Heart right ventricle (tissue), 16 donors: ENCODE results near the gene ZSWIM7. TPM values are rescaled to one million over a fixed set of nuclear protein-coding genes. Genes with fewer than 3 reads are reported as not detected.

Source experiments
- ATAC-seq, 8 donors: fragments of 200-7000 bp; cut with Tn5 transposase; one replicate each; pipeline ENCODE4 v1.9.1; 2020; ENCODE audit warnings: mild to moderate bottlenecking in 8 of 8, moderate library complexity in 8 of 8, moderate number of reproducible peaks in 1 of 8
- DNase-seq, 2 donors: peaks; one replicate each; pipeline ENCODE4 v3.0.0-alpha.2; 2020
- H3K27ac ChIP-seq, 10 donors: fragments of 200-600 bp; sonication (generic) in 2 of 10; one replicate each; pipeline versions ENCODE4 v1.5.0 to v1.8.0; 2020 to 2022; ENCODE audit warnings: mild to moderate bottlenecking in 3 of 10
- H3K27me3 ChIP-seq, 7 donors: fragments of 200-600 bp; one replicate each; pipeline ENCODE4 v1.8.0; 2021 to 2022; ENCODE audit warnings: mild to moderate bottlenecking in 2 of 7
- H3K36me3 ChIP-seq, 9 donors: fragments of 200-600 bp; sonication (generic) in 1 of 9; one replicate each; pipeline versions ENCODE4 v1.5.0 to v1.8.0; 2020 to 2022; ENCODE audit warnings: mild to moderate bottlenecking in 2 of 9
- H3K4me1 ChIP-seq, 9 donors: fragments of 200-600 bp; sonication (generic) in 1 of 9; one replicate each; pipeline versions ENCODE4 v1.5.0 to v1.8.0; 2020 to 2022; ENCODE audit warnings: mild to moderate bottlenecking in 4 of 9
- H3K4me3 ChIP-seq, 10 donors: fragments of 200-600 bp; sonication (generic) in 2 of 10; one replicate each; pipeline versions ENCODE4 v1.5.0 to v1.8.0; 2020 to 2022; ENCODE audit warnings: mild to moderate bottlenecking in 7 of 10, moderate library complexity in 2 of 10
- H3K9me3 ChIP-seq, 11 donors: fragments of 200-600 bp in 10 of 11; sonication (generic) in 2 of 11; one replicate each; pipeline versions ENCODE4 v1.5.0 to v1.8.0; 2013 to 2022; ENCODE audit warnings: mild to moderate bottlenecking in 2 of 11, control low read depth in 1 of 11, moderate library complexity in 1 of 11
- WGBS, 2 donors: extraction: QIAGEN DNeasy Blood & Tissue Kit; methylation state at CpG; one replicate each; pipeline ENCODE4 v1.1.7; 2013; ENCODE audit warnings: inconsistent platforms in 1 of 2; 5-methylcytosine and 5-hydroxymethylcytosine counted together
- intact Hi-C, 10 donors: fragments of 100-400 bp; cut with DNase I; formaldehyde crosslinking; loops; one replicate each; pipeline versions ENCODE4 v1.11.1 to v1.14.2; 2022
- polyA plus RNA-seq, 2 donors: library from polyadenylated mRNA; stranded (reverse); fragments of 200-250 nt; gene quantifications; one replicate each; pipeline ENCODE4 v1.2.3, GENCODE V29; 2013
- total RNA-seq, 10 donors: library from RNA; stranded (reverse); fragmentation: NEBNext Ultra II Directional in 3 of 10; extraction: Animal tissue kit (Norgen Biotek cat#: 25700) in 3 of 10; gene quantifications; one replicate each; pipeline versions ENCODE4 v1.2.1 to v1.2.4, GENCODE V29; 2021 to 2023
- TF ChIP-seq, protein P1 (sequence below), 9 donors: fragments of 200-600 bp; sonication (generic) in 2 of 9; IDR thresholded peaks; one replicate each; pipeline versions ENCODE4 v1.5.0 to v1.8.0; 2021 to 2022; ENCODE audit warnings: antibody characterized with exemption in 9 of 9, mild to moderate bottlenecking in 5 of 9, moderate library complexity in 1 of 9
- donor health status: Arrhythmogenic right ventricular cardiomyopathy.
- donor health status: ischemic (EF 13 %, LVEDD 7.1; RV severe dilation, severe dysfunction).
- donor health status: healthy with polysubstance abuse.
- donor health status: DM: no; HTN: yes; CAD: no.
- donor health status: DM: no; HTN: no; CAD: no.
- donor health status: ischemic (EF 25% LVEDD 6.9; RV normal size, moderate dysfunction).
- donor health status: ischemic (EF 25% LVEDD 5.7; RV mildly dilated, moderate dysfunction).
- donor health status: healthy.
- donor health status: DM: yes; HTN: yes; CAD: no.
- donor health status: Ischemic cardiomyopathy.
- donor health status: ischemic (EF 35%, LVEDD 5.7; RV mildly dilated, moderate dysfunction).
- donor health status: nonischemic (EF 11% LVEDD 7.7; RV severe dilation, severe dysfunction).
- donor health status: DM: yes; HTN: yes; CAD: no.
- donor health status: PGD.
- donor health status: ischemic (EF 29% LVEDD 5.4; RV normal size, mild dysfunction).
- donor health status: nonischemic (EF 23%, LVEDD 6.1; RV moderate dilation, normal function).

Gene ZSWIM7
- total and polyA plus RNA-seq, 12 donors = 28.5 to 50.7 (median 34.1) TPM

DNA sequence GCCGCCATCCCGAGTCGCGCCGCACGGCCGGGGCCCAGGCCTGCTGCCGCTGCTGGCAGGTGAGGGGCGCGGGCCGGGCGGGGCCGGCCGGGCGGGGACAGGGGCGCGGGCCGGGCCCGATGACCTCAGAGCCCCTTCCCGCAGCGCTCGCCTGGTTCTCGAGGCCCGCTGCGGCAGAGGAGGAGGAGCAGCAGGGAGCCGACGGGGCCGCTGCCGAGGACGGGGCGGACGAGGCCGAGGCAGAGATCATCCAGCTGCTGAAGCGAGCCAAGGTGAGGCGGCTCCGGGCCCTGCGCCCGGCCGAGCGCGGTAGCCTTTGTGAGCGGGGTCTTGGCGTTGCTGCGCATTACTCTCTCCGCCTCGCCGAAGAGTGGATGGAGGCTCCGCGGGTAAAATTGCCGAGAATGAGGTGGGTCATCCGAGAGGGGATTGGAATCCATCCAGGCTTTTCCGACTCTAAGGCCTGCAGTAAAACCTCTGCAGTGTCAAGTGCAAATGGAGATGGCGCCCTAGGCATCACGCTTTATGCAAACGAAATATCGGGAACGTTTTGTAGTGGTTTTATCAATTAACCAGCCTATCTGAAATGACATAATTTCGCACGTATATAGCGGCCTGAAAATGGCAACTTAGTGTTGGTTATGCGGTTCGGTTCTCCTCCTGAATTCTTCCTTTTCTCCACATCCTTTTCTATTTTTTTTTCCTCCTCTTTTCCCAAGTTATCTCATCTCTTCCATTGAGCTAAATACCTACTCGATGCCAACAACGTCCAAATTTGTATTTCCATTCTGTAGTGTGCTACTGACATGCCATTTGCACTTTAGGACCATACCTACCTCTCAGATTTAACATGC, 697 bp upstream of the ZSWIM7 start:
- H3K36me3 ChIP-seq = peaks cover 0 to 60% (median 35%) of the 10 kb centered on the region in 9 donors
- peak overlapping the region; percentile 70 to 95 (median 84) for H3K4me3 ChIP-seq
- 1 to 2% methylated on average over 63 to 64 of the region's 64 CpGs for WGBS, 2 donors
- H3K27me3 ChIP-seq = no peaks in the 10 kb centered on the region
- peak overlapping the region; percentile 85 to 97 (median 94) for H3K27ac ChIP-seq
- H3K4me1 ChIP-seq = peaks cover 0 to 71% (median 50%) of the 10 kb centered on the region in 9 donors
- peak in 6 of 8 donors; percentile 1 to 52 (median 12) for ATAC-seq
- H3K9me3 ChIP-seq = peaks cover 0 to 3% (median 0%) of the 10 kb centered on the region in 11 donors
- TF ChIP-seq, protein P1, sequence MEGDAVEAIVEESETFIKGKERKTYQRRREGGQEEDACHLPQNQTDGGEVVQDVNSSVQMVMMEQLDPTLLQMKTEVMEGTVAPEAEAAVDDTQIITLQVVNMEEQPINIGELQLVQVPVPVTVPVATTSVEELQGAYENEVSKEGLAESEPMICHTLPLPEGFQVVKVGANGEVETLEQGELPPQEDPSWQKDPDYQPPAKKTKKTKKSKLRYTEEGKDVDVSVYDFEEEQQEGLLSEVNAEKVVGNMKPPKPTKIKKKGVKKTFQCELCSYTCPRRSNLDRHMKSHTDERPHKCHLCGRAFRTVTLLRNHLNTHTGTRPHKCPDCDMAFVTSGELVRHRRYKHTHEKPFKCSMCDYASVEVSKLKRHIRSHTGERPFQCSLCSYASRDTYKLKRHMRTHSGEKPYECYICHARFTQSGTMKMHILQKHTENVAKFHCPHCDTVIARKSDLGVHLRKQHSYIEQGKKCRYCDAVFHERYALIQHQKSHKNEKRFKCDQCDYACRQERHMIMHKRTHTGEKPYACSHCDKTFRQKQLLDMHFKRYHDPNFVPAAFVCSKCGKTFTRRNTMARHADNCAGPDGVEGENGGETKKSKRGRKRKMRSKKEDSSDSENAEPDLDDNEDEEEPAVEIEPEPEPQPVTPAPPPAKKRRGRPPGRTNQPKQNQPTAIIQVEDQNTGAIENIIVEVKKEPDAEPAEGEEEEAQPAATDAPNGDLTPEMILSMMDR (IDR thresholded peaks at IDR 0.05) = no peak
- intact Hi-C loops = loop anchor here in 7 of 10 donors (2.0 to 10.0 kb wide), 4 partner anchors 53 to 173 kb away; partner anchors contain the start of gene ADORA2B (in 4 of the 7)
- DNase-seq = peak; percentile 26 to 50

DNA sequence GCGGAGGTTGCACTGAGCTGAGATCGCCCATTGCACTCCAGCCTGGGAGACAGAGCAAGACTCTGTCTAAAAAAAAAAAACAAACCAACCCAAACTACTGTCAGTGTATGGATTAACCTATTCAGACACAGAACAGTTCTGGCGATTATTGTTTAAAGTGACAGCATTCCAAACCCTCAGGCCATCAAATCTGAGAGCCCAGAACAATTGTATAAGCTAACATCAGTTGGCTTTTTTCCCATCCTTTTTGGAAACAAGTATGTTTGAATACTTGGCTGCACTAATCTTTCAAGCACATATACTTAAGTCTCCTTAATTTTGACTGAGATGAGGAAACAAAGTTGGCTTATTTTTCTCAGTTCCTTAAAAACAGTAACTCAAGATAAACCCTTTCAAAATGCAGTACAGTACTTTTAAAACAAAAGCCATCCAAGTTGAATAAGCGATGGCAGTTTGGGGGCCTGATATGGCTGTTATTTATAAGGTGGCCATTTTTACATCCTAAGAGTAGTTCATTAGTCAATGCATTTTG, 1.4 kb downstream of the ZSWIM7 start:
- intact Hi-C loops = loop anchor here in 8 of 10 donors (1.0 to 10.0 kb wide), 5 partner anchors 51 to 171 kb away; partner anchors contain the start of gene ADORA2B (in 4 of the 8)
- Histone ChIP-seq H3K9me3 (peaks cover 0 to 3% (median 0%) of the 10 kb centered on the region in 11 donors), H3K27me3 (no peaks in the 10 kb centered on the region), H3K36me3 (peaks cover 0 to 60% (median 20%) of the 10 kb centered on the region in 9 donors), H3K27ac (peak overlapping the region in 7 of 10 donors; percentile 85 to 96 (median 94)), H3K4me3 (peak overlapping the region in 7 of 10 donors; percentile 70 to 95 (median 84)), H3K4me1 (peaks cover 0 to 53% (median 33%) of the 10 kb centered on the region in 9 donors)
- TF ChIP-seq, protein P1 (IDR thresholded peaks at IDR 0.05) = no peak
- ATAC-seq (no peak), DNase-seq (no peak)
- 84 to 85% methylated on average over 4 of the region's 4 CpGs for WGBS, 2 donors

DNA sequence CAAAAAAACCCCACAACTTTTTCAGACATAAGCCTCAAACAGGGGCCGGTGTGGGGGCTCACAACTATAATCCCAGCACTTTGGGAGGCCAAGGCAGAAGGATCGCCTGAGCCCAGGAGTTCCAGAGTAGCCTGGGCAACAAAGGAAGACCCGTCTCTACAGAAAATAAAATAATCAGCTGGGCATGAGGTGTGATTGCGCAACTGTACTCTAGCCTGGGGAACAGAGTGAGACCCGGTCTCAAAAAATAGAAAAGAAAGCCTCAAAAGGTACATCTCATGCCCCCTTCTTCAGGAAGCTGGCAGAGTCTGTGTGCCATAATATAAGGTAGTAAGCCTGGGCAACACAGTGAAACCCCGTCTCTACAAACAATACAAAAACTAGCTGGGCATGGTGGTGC, 3.2 kb downstream of the ZSWIM7 start:
- intact Hi-C loops = loop anchor here in 6 of 10 donors (5.0 to 10.0 kb wide), 3 partner anchors 49 to 169 kb away; partner anchors contain the start of gene ADORA2B (in 4 of the 6)
- DNase-seq = no peak
- Histone ChIP-seq H3K9me3 (no peaks in the 10 kb centered on the region), H3K27me3 (no peaks in the 10 kb centered on the region), H3K4me3 (no peak overlapping the region), H3K4me1 (peaks cover 0 to 38% (median 20%) of the 10 kb centered on the region in 9 donors), H3K27ac (peak overlapping the region in 1 of 10 donors; percentile 7), H3K36me3 (peaks cover 0 to 60% (median 12%) of the 10 kb centered on the region in 9 donors)
- WGBS, 2 donors = 85 to 89% methylated on average over 6 of the region's 6 CpGs
- TF ChIP-seq, protein P1 (IDR thresholded peaks at IDR 0.05) = no peak
- ATAC-seq = no peak
